GM19467 (cell line): ENCODE data around the gene BIN2.
"Not testable (repeated sequence)": the region's sequence is repeated elsewhere in the genome, so short reads cannot be mapped to it uniquely, and the experiment has no call there.

Source experiments
- ATAC-seq: cut with Tn5 transposase; IDR thresholded peaks from one replicate; pipeline ENCODE4 v1.9.1; 2021; ENCODE audit warnings: mild to moderate bottlenecking, moderate library complexity; ENCODE audit not compliant: unreplicated experiment

BIN2 gene

DNA sequence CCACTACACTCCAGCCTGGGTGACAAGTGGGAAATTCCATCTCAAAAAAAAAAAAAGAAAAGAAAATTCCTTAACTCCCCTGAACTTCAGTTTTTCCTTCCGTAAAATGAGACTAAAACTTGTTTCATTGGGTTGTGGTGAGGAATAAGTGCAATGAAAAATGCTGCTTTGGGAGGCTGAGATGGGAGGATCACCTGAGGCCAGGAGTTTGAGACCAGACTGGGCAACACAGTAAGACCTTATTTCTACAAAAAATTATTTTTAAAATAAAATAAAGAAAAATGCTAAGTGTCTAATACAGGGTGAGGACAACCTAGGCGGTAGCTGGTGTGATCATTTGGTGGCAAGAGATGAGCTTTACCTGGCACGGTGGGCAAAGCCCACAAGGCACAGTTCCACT lies 60.6 kb downstream of the BIN2 start:
- no peak for ATAC-seq

DNA sequence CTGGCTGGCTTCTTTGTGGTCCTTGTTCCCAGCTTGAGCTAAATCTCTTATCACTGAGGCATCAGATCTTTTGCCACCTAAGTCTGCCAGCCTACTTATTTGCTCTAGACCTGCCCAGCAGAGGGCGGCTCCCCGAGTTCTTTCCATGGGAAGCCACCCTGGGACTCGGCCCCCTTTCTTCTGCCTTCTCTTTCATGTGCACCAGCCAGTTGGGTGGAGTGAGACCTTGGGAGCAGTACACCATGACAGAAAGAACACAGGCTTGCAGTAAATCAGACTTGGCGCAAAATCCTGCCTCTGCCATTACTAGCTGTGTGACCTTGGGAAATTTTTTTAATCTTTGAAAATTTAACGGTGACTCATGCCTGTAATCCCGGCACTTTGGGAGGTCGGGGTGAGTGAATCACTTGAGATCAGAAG lies 61.2 kb downstream of the BIN2 start:
- ATAC-seq = no peak

DNA sequence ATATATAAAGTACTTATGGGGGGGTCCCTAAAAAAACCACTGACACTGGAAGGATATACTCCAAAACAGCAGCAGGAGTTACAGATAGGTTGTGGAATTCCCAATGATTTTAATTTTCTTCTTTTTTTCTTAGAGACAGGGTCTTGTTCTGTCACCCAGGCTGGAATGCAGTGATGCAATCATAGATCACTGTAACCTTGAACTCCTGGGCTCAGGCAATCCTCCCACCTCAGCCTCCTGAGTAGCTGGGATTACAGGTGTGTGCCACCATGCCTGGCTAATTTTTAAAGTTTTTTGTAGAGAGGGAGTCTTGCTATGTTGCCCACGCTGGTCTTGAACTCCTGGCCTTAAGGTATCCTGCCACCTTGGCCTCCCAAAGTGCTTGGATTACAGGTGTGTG lies 64.4 kb downstream of the BIN2 start:
- ATAC-seq = not testable (repeated sequence)

DNA sequence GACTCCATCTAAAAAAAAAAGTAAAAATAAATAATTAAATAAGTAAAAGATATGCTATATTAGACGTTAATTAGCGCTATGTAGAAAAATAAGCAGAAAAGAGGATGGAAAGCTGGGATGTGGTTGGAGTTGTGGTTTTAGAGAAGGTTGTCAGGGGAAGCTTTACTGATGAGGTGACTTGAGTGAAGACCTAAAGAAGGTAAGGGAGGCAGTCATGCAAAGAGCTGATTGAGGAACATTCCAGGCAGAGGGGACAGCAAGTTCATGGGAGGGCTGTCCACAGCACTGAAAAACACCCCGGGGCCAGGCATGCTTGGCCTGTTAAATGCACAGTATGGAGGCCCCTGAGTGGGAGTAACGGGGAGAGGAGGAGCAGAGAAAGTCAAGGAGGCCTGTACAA lies 69.4 kb downstream of the BIN2 start:
- ATAC-seq = no peak

DNA sequence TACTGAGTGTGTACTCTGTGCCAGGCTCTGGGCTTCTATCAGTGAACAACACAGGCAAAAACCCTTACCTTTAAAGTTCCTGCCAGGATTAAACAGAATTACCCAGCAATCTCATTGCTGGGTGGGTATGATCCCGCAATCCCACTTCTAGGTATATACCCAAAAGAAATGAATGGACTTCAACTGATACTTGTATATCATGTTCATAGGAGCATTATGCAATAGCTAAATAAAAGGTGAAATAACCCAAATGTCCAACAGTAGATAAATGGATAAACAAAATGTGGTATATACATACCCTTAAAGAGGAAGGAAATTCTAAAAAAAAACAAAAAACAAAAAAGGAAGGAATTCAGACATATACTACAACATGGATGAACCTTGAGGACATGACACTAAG lies 70.7 kb downstream of the BIN2 start:
- ATAC-seq = no peak

DNA sequence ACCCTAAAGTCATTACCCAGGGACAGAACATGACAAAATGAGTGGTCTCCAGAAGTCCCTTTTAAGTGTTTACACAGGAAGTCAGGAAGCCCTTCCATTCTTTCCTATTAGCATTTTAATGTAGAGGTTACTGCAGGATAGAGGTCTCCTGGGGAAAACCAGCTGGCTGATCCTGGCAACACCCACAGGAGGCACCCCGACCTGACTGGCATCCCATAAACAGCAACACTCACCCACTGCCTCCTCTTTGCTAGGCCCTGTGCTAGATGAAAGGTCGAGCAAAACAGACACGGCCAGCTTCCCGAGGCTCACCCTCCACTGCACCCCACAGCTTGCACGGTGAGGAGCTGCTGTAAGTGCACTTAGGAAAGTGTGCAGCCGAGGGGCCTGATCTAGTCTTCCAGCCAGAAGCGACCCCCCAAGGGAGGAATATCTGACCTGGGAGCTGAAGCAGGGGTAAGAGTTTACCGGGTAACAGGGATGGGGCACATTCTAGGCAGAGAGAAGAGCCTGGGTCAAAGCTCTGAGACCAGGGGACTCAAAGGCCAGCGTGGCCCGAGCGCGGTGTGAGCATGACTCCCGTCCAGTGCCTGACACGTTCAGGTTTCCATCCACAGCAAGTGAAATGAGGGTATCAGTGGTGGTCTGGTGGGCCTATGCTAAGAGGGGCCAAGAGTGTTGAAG lies 76.3 kb downstream of the BIN2 start:
- no peak for ATAC-seq

DNA sequence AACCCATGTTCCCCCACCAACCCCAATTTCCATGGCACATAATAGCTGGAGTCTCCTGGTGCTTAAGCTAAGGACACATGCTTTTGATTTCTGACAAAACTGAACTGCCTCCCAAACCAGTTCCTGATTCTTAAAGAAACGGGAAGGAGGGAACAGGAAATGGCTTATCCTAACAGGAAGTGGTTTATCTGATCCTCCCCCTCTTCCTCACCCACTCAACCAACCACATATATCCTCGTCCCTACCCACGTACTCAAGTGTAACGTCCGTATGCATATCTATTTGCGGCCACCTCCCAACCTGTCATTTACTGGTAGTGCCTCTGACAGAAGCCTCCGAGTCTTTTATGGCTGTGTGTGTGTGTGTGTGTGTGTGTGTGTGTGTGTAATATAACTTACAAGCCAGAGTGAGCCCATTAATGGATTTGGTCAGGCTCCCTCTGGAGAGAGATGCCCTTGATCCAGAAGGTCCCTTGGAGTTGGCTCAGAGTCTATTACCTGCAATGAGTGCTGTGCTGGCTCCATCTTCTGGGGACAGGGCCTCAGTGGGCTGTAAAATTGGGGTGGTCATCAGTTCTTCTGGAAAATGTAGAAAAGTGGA lies 77.6 kb downstream of the BIN2 start:
- ATAC-seq = no peak

DNA sequence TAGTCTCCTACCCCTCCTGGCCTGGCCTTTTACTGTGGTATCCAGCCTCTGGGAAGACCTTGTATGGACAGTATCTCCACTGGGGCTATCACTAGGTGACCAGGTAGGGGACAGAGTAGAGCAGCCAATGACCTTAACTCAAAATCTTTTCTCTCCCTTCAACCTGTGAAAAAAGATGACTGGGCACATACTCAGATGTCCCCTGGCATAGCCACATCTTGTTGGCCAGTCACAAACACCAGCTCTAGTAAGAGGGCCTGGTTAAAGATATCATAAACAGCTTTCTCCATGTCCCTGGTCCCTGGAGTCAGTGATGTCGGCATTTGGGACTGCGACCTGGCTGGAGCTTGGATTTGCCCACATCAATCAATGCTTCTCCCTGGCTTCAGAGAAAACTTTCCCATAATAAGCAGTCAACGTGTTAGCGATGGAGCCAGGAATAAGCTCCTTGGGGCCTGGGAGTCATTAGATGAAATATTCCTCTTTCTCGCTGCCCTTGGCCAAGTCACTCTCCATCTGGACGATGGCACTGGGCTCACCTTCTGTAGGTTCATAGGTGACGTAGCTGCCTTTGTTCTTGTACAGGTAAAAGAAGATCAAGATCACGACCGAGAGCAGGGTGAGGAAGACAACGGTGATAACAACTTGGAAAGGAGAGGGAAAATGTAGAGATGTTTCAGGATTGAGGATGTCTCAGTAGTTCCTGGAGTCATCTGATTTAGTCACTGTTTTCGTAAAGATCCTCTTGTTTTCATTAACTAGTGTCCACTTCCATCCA lies 78.3 kb downstream of the BIN2 start:
- ATAC-seq = no peak

DNA sequence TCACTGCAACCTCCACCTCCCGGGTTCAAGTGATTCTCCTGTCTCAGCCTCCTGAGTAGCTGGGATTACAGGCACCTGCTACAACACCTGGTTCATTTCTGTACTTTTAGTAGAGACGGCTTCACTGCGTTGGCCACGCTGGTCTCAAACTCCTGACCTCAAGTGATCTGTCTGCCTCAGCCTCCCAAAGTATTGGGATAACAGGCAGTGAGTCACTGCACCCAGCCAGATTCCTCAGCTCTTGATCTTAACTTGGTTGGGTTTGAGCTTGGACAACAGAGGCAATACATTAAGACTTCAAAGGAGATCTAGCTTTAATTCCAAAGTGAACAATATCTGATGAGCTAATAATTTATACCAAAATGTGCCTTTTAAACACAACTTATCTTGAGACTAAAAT lies 79.7 kb downstream of the BIN2 start:
- ATAC-seq = no peak

DNA sequence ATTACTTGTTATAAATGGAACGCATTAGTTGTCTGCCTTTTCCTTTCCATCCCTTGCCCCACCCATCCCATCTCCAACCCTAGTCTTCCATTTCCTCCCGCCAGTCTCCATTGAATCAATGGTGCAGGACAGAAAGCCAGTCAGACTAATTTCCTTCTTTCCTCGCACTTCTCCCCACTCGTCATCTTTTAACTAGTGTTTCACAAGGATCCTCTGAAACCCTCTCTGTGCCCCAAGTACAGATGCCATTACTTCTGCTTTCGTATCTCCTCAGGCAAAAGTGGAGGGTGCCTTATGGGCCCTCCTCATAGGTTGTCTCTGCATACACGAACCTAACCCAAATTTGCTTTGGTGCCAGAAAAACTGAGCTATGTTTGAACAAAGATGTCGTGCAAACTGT lies 81.1 kb downstream of the BIN2 start:
- no peak for ATAC-seq

DNA sequence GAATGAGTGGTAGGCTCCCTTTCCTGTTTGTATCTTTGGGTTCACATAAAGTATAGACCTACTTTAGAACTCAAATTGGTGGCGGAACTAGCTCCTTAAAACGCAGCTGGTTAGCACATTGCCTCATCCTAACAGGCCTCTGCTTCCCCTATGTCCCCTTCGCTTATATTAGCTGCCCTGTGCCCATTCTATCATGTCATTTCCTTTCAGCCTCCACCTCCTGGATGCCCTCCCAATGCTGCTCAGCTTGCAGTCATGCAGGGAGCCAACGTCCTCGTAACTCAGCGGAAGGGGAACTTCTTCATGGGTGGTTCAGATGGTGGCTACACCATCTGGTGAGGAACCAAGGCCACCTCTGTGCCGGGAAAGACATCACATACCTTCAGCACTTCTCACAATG lies 81.9 kb downstream of the BIN2 start:
- ATAC-seq = no peak

DNA sequence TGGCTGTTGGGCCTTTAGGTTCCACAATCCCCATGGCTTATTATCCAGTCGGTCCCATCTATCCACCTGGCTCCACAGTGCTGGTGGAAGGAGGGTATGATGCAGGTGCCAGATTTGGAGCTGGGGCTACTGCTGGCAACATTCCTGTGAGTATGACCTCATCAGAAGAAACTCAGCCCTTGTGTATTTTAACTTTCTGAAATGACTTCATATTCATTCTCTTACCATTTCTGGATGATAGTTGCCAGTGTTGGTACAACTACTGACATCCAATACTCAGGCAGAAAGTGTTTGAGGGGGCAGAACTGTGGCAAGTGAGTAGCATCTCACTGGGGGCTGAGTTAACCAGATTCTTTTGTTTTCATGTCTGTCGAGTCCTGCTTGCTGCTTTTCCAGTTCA lies 83.0 kb downstream of the BIN2 start:
- ATAC-seq = no peak

DNA sequence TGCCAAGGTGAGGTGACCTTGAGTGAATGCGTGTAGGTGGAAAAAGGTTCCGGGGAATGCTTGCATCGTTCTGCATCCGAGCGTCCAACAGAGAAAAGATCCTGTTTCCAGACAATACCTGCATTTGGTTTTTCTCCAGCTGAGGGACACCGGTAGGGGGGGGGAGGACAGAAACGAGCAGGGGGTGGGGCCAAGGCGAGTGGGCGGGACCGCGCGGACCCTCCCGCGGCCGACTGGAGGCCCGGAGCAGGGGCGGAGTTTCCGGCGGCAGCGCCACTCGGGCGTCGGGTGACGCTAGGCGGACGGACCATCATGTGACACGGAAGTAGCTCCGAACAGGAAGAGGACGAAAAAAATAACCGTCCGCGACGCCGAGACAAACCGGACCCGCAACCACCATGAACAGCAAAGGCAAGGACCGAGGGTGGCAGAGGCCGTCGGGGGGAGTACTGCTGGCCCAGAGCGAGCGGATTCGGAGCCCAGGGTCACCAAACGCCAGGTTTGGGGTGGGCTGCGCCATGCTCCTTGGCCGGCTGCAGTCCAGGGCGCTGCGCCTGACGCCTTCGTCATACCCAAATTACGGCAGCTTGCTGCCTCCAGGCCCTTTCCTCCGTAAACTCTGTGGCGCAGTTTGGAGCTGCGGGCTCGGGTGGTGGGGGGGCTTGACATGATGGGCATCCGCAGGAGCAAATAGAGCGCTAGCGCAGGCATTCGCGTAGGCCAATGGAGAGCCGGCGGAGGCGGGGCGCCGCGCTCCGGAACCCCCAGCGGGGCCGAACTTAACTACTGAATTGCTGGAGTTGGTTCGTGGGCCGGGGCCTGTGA lies 85.3 kb downstream of the BIN2 start, which contains the start of gene DAZAP2:
Gene DAZAP2, plus strand, starts transcription at position 317 of the 825 bp plus-strand sequence. Its CDS starts 82 bp downstream, at position 399.
- peak; percentile 85 for ATAC-seq

DNA sequence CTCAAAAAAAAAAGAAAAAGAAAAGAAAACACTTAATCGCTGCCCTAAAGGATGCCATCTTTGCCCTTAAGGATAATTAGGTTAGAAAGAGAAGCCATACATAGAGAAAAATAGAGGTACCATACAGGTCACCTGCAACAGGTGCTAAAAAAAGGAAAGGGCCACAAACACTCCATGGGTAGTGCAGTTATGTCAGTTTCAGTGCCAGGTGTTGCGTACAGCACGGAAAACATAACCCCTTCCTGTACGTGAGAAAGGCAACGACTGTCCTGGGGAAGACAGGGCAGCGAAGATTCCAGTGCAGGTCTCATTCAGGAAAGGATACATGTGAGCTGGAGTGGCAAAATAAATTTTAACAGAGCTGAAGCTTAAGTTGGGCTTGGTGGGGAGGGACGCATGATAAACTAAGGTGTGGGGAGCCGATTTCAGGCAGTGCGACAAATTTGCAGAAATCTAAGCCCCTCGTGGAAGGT lies 85.9 kb downstream of the BIN2 start:
- ATAC-seq = no peak

DNA sequence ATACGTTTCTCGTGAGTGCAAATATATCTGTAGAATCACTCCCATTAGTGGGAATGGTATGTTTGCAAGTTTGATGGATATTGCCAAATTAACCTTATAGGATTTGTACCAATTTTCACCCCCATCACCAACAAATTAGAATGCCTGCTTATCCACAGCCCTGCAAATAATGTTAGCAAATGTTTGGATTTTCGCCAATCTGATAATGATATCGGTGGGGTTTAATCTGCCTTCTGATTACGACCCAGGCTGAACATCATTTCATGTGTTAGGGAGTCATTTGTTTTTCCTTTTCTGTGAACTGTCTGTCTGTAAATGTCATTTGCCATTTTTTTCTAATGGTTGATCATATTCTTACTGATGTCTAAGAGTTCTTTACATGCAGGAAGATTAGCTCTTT lies 89.4 kb downstream of the BIN2 start:
- no peak for ATAC-seq

DNA sequence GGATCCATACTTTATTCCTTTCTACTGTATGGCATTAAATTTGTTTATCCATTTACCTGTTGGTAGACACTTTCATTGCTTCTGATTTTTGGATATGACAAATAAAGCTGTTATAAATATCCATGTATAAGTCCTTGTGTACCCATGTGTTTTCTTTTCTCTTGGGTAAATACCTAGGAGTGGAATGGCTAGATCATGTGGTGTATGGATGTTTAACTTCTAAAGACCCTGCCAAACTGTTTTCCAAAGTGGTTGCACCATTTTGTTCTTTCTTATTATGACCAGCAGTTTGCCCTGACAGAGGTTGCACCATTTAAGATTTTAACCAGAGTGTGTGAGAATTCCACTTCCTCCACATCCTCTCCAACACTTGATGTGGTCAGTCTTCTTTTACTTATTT lies 91.3 kb downstream of the BIN2 start:
- ATAC-seq = no peak
